Measurements from ENCODE around the gene GPR55.

The GPR55 gene

DNA sequence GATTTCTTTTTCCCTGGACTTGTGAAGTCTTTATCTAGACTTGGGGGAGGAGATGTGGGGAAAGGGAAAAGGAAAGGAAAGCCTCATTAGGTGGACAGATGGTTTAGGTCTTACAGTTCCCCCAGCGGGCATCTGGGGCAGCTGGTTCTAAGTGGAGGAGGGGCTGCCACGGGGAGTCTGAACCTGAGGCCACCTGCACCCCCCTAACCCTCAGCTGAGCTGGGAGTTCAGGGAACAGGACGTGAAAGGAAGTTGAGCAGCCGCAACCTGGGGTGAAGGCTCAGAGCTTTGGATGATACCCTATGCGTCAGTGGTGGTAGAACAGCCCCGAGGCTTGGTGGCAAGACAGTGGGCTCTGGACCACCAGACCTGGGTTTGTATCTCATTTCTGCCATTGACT, 33.5 kb downstream of the GPR55 start:
- H3K27ac ChIP-seq (ENCODE audit: low read length) = no peak overlapping the region
- H3K4me3 ChIP-seq (ENCODE audit: low read depth in 1 of 2, low read length in 2 of 2) = no peak overlapping the region
- peaks cover 0 to 3% of the 10 kb centered on the region in 2 donors for H3K9me3 ChIP-seq (ENCODE audit: control insufficient read depth in 1 of 2, low read length in 2 of 2)
- H3K4me1 ChIP-seq (ENCODE audit: control insufficient read depth in 1 of 2, insufficient read depth in 2 of 2, low read length in 2 of 2) = peaks cover 0 to 4% of the 10 kb centered on the region in 2 donors
- no peaks in the 10 kb centered on the region for H3K27me3 ChIP-seq (ENCODE audit: low read depth, low read length)
- H3K36me3 ChIP-seq (ENCODE audit: control insufficient read depth in 1 of 2, insufficient read depth in 2 of 2, low read length in 2 of 2) = no peaks in the 10 kb centered on the region

DNA sequence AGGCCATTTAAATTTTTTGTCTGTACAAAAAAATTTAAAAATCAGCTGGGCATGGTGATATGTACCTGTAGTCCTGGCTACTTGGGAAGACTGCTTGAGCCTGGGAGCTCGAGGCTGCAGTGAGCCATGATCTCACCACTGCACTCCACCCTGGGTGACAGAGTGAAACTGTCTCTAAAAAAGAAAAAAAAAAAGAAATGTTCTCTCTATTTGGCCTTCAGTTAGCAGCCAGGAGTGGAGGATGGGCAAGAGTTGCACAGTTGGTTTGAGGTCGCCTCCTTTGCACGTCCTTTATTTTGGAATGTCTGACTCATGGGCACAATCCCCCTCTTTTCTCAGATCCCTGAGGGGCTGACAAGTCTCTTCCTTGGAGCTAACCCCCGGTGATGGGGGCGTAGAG, 34.0 kb downstream of the GPR55 start:
- Histone ChIP-seq H3K4me3 (ENCODE audit: low read depth in 1 of 2, low read length in 2 of 2) (no peak overlapping the region), H3K4me1 (ENCODE audit: control insufficient read depth in 1 of 2, insufficient read depth in 2 of 2, low read length in 2 of 2) (peaks cover 3 to 4% of the 10 kb centered on the region in 2 donors), H3K27ac (ENCODE audit: low read length) (no peak overlapping the region), H3K36me3 (ENCODE audit: control insufficient read depth in 1 of 2, insufficient read depth in 2 of 2, low read length in 2 of 2) (no peaks in the 10 kb centered on the region), H3K9me3 (ENCODE audit: control insufficient read depth in 1 of 2, low read length in 2 of 2) (peaks cover 0 to 3% of the 10 kb centered on the region in 2 donors), H3K27me3 (ENCODE audit: low read depth, low read length) (no peaks in the 10 kb centered on the region)

DNA sequence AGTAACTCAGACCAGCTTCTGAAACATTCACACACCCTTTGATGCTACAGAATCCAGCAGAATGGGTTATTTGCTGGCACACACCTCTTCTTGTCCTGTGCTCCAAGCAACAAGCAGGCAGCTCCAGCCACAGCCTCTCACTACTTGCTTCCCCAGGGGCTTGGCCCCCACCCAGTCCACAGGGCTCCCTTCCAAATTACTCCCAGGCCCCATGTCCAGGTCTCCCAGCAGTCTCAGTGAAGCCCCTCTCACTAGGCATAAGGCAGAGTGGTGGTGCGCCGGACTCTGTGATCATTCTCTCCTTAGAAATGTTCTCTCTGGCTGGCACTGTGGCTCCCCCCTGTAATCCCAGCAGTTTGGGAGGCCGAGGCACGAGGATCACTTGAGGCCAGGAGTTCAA, 34.4 kb downstream of the GPR55 start:
- Histone ChIP-seq H3K36me3 (ENCODE audit: control insufficient read depth in 1 of 2, insufficient read depth in 2 of 2, low read length in 2 of 2) (no peaks in the 10 kb centered on the region), H3K27ac (ENCODE audit: low read length) (no peak overlapping the region), H3K27me3 (ENCODE audit: low read depth, low read length) (no peaks in the 10 kb centered on the region), H3K9me3 (ENCODE audit: control insufficient read depth in 1 of 2, low read length in 2 of 2) (peaks cover 0 to 3% of the 10 kb centered on the region in 2 donors), H3K4me3 (ENCODE audit: low read depth in 1 of 2, low read length in 2 of 2) (no peak overlapping the region), H3K4me1 (ENCODE audit: control insufficient read depth in 1 of 2, insufficient read depth in 2 of 2, low read length in 2 of 2) (peaks cover 4 to 5% of the 10 kb centered on the region in 2 donors)

DNA sequence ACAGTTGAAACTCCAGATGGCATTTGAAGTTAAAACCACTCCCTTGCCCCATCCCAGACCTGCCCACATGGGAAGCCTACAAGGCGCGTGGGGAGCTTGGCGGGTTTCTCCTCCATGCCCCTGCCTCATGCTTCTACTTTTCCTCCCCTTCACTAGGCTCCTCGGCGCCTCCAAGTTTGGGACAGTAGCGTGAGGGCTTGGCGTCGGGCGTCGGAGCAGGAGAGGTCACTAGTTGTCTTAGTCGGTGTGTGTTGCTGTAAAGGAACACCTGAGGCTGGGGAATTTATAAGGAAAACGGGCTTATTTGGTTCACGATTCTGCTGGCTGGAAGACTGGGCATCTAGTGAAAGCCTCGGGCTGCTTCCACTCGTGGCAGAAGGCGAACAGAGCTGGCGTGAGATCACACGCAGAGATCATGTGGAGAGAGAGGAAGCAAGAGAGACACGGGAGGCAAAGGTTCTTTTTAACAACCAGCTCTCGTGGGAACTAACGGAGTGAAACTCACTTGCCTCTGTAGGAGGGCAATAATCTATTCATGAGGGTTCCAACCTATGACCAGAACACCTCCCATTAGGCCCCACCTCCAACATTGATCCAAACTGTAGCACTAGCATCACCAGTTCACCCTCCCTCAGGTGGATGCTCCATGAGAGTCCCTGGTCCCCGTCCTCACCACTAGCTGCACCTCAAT, 35.0 kb downstream of the GPR55 start:
- Histone ChIP-seq H3K36me3 (ENCODE audit: control insufficient read depth in 1 of 2, insufficient read depth in 2 of 2, low read length in 2 of 2) (no peaks in the 10 kb centered on the region), H3K4me1 (ENCODE audit: control insufficient read depth in 1 of 2, insufficient read depth in 2 of 2, low read length in 2 of 2) (peaks cover 4 to 5% of the 10 kb centered on the region in 2 donors), H3K4me3 (ENCODE audit: low read depth in 1 of 2, low read length in 2 of 2) (no peak overlapping the region), H3K9me3 (ENCODE audit: control insufficient read depth in 1 of 2, low read length in 2 of 2) (peaks cover 0 to 3% of the 10 kb centered on the region in 2 donors), H3K27ac (ENCODE audit: low read length) (no peak overlapping the region), H3K27me3 (ENCODE audit: low read depth, low read length) (no peaks in the 10 kb centered on the region)

DNA sequence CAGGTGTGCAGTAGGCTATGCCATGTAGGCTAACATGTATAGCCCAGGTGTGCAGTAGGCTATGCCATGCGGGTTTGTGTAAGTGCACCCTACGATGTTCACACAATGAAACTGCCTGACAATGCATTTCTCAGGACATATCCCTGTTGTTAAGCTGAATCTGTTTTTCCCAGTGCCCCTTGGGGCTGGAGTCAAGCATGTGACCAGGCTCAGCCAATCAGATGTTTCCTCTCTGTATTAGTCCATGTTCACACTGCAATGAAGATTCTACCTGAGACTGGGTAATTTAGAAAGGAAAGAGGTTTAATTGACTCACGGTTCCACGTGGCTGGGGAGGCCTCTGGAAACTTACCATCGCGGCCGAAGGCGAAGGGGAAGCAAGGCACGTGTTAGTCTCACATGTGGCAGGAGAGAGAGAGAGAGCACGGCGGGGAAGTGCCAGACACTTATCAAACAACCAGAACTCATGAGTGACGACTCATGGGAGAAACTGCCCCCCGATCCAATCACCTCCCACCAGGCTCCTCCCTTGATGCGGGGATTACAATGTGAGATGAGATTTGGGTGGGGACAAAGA, 36.1 kb downstream of the GPR55 start:
- Histone ChIP-seq H3K4me1 (ENCODE audit: control insufficient read depth in 1 of 2, insufficient read depth in 2 of 2, low read length in 2 of 2) (peaks cover 0 to 5% of the 10 kb centered on the region in 2 donors), H3K27me3 (ENCODE audit: low read depth, low read length) (no peaks in the 10 kb centered on the region), H3K36me3 (ENCODE audit: control insufficient read depth in 1 of 2, insufficient read depth in 2 of 2, low read length in 2 of 2) (no peaks in the 10 kb centered on the region), H3K9me3 (ENCODE audit: control insufficient read depth in 1 of 2, low read length in 2 of 2) (peaks cover 0 to 3% of the 10 kb centered on the region in 2 donors), H3K4me3 (ENCODE audit: low read depth in 1 of 2, low read length in 2 of 2) (no peak overlapping the region), H3K27ac (ENCODE audit: low read length) (no peak overlapping the region)

DNA sequence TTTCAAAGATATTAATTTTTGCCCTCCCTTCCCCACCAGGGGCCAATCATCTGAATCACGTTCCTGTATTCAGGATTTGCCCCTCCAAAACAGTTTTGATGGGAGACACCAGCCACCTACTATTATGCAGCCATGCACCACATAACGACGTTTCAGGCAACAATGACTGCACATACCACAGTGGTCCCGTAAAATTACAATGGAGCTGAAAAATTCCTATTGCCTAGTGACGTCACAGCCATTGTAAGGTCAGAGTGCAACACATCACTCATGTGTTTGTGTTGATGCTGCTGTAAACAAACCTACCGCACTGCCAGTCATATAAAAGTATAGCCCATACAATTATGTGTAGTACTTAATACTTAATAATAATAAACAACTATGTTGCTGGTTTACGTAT, 37.7 kb downstream of the GPR55 start:
- no peaks in the 10 kb centered on the region for H3K27me3 ChIP-seq (ENCODE audit: low read depth, low read length)
- H3K4me1 ChIP-seq (ENCODE audit: control insufficient read depth in 1 of 2, insufficient read depth in 2 of 2, low read length in 2 of 2) = peaks cover 0 to 5% of the 10 kb centered on the region in 2 donors

DNA sequence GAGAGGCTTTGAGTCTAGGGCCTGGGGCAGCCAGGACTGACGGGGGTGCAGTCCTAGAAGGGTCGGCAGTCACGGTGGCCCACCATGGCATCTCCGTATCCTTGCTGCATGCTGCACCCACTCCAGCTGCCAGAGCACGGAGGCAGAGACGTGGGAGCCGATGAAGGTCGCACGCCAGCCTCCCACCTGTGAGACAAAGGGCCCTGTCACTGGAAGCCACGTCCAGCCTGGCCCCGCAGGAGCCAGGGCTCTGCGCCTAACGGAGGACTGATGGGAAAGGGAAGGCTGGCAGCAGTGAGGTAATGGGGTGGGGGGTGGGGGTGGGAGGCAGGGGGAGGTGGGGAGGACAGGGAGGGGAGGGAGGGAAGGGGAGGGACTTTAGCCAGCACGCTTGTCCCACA, 38.4 kb downstream of the GPR55 start:
- no peak overlapping the region for H3K4me3 ChIP-seq (ENCODE audit: low read depth in 1 of 2, low read length in 2 of 2)
- H3K4me1 ChIP-seq (ENCODE audit: control insufficient read depth in 1 of 2, insufficient read depth in 2 of 2, low read length in 2 of 2) = peaks cover 0 to 5% of the 10 kb centered on the region in 2 donors
- no peaks in the 10 kb centered on the region for H3K27me3 ChIP-seq (ENCODE audit: low read depth, low read length)
- no peaks in the 10 kb centered on the region for H3K9me3 ChIP-seq (ENCODE audit: control insufficient read depth in 1 of 2, low read length in 2 of 2)
- H3K27ac ChIP-seq (ENCODE audit: low read length) = no peak overlapping the region
- H3K36me3 ChIP-seq (ENCODE audit: control insufficient read depth in 1 of 2, insufficient read depth in 2 of 2, low read length in 2 of 2) = no peaks in the 10 kb centered on the region

More for the DNA sequence above, 37.7 kb downstream of the GPR55 start:
- peaks cover 0 to under 1% of the 10 kb centered on the region in 2 donors for H3K9me3 ChIP-seq (ENCODE audit: control insufficient read depth in 1 of 2, low read length in 2 of 2)
- H3K27ac ChIP-seq (ENCODE audit: low read length) = no peak overlapping the region
- no peak overlapping the region for H3K4me3 ChIP-seq (ENCODE audit: low read depth in 1 of 2, low read length in 2 of 2)
- H3K36me3 ChIP-seq (ENCODE audit: control insufficient read depth in 1 of 2, insufficient read depth in 2 of 2, low read length in 2 of 2) = no peaks in the 10 kb centered on the region

DNA sequence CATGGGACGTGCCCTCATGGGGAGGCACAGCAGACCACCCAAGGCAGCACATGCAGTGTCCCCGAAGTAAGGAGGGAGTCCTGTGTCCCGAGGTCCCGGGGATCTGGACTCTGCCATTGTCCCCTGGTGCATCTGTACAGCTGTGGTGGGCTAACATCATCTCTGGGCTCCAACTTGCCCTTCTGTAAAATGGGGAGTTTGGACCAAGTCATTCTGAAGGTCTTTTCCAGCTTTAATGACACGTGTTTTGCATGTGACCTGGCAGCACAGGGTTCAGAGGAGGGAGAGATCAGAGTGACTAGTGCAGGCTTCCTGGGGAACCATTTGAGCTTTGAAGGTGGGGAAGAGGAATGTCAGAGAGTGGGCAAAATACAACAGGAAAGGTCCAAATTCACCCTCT, 38.8 kb downstream of the GPR55 start:
- no peaks in the 10 kb centered on the region for H3K9me3 ChIP-seq (ENCODE audit: control insufficient read depth in 1 of 2, low read length in 2 of 2)
- H3K27me3 ChIP-seq (ENCODE audit: low read depth, low read length) = no peaks in the 10 kb centered on the region
- H3K4me3 ChIP-seq (ENCODE audit: low read depth in 1 of 2, low read length in 2 of 2) = no peak overlapping the region
- H3K36me3 ChIP-seq (ENCODE audit: control insufficient read depth in 1 of 2, insufficient read depth in 2 of 2, low read length in 2 of 2) = no peaks in the 10 kb centered on the region
- H3K4me1 ChIP-seq (ENCODE audit: control insufficient read depth in 1 of 2, insufficient read depth in 2 of 2, low read length in 2 of 2) = peaks cover 0 to 5% of the 10 kb centered on the region in 2 donors
- no peak overlapping the region for H3K27ac ChIP-seq (ENCODE audit: low read length)

DNA sequence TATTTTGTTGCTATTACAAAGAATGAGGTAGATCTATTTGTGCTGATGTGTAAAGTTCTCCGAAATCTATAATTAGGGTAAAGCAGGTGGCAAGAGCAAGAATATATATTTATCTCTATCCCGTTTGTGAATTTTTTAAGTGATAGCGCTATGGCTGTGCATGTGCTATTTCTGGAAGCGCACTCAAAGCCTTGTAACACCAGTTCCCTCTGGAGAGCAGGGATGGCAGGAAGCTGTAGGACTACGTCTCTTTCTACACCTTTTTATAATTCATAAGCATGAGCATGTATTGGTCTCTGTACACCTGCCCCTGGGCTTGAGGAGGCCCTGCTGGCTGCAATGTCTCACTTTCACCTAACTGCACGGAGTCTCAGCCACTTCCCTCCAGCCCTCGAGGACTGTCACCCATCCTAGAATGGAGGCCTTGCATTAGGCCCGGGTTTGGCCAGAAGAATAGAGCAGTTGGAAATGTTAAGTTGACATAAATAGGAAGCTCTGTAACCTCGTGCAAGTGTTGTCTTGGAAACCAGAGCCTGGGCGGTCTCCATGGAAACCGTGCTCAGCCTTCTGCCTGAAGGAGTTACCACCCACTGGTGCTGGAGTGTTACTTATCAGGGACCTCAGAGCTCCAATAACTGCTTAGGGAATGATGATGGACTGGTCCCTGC, 39.4 kb downstream of the GPR55 start:
- no peaks in the 10 kb centered on the region for H3K27me3 ChIP-seq (ENCODE audit: low read depth, low read length)
- no peaks in the 10 kb centered on the region for H3K9me3 ChIP-seq (ENCODE audit: control insufficient read depth in 1 of 2, low read length in 2 of 2)
- no peaks in the 10 kb centered on the region for H3K36me3 ChIP-seq (ENCODE audit: control insufficient read depth in 1 of 2, insufficient read depth in 2 of 2, low read length in 2 of 2)
- no peak overlapping the region for H3K27ac ChIP-seq (ENCODE audit: low read length)
- no peak overlapping the region for H3K4me3 ChIP-seq (ENCODE audit: low read depth in 1 of 2, low read length in 2 of 2)
- H3K4me1 ChIP-seq (ENCODE audit: control insufficient read depth in 1 of 2, insufficient read depth in 2 of 2, low read length in 2 of 2) = peaks cover 0 to 5% of the 10 kb centered on the region in 2 donors

DNA sequence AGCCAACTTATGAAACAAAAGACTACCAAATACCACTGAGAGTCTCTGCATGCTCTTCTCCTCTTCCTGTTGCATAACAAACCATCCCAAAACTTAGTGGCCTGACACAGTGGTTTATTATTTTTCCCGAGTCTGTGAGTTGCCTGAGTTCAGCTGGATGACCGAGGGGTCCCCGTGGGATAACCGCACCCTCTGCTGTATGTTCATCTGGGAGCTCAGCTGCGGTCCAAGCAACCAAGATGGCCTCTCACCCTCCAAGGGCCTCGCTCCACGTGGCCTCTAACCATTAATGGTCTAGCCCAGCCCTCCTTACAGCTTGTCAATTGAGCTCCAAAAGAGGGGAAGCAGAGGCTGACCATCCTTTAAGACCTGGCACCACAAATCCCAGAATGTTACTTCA, 43.2 kb downstream of the GPR55 start:
- peaks cover 6 to 25% of the 10 kb centered on the region in 2 donors for H3K36me3 ChIP-seq (ENCODE audit: control insufficient read depth in 1 of 2, insufficient read depth in 2 of 2, low read length in 2 of 2)
- no peaks in the 10 kb centered on the region for H3K9me3 ChIP-seq (ENCODE audit: control insufficient read depth in 1 of 2, low read length in 2 of 2)
- no peak overlapping the region for H3K4me3 ChIP-seq (ENCODE audit: low read depth in 1 of 2, low read length in 2 of 2)
- peaks cover 0 to 5% of the 10 kb centered on the region in 2 donors for H3K4me1 ChIP-seq (ENCODE audit: control insufficient read depth in 1 of 2, insufficient read depth in 2 of 2, low read length in 2 of 2)
- no peaks in the 10 kb centered on the region for H3K27me3 ChIP-seq (ENCODE audit: low read depth, low read length)
- no peak overlapping the region for H3K27ac ChIP-seq (ENCODE audit: low read length)

DNA sequence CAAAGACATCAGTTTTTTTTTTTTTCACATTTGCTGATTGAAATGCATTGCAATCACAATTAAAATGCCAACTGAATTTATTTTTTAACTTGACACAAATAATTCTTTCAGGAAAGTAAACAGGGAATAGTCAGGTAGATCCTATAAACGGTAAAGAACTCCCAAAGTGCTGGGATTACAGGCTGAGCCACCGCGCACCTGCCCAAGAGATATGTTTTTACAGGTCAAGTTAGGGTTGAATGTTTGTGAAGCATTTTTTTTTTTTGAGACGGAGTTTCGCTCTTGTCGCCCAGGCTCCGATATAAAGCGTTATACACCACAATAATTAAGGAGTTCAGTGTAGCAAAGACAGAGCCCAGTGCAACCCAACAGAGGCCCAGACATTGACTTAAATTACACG, 45.2 kb downstream of the GPR55 start:
- H3K9me3 ChIP-seq (ENCODE audit: control insufficient read depth in 1 of 2, low read length in 2 of 2) = no peaks in the 10 kb centered on the region
- peaks cover 11 to 35% of the 10 kb centered on the region in 2 donors for H3K36me3 ChIP-seq (ENCODE audit: control insufficient read depth in 1 of 2, insufficient read depth in 2 of 2, low read length in 2 of 2)
- H3K27me3 ChIP-seq (ENCODE audit: low read depth, low read length) = no peaks in the 10 kb centered on the region
- no peak overlapping the region for H3K27ac ChIP-seq (ENCODE audit: low read length)
- H3K4me3 ChIP-seq (ENCODE audit: low read depth in 1 of 2, low read length in 2 of 2) = no peak overlapping the region
- H3K4me1 ChIP-seq (ENCODE audit: control insufficient read depth in 1 of 2, insufficient read depth in 2 of 2, low read length in 2 of 2) = no peaks in the 10 kb centered on the region
